Measurements from ENCODE around the gene MAZ.

Gene MAZ

GRCh38 chr16:29854520-29855100 is 48.3 kb downstream of the MAZ start:
- Histone ChIP-seq H3K36me3 (ENCODE audit: control insufficient read depth, insufficient read depth, low read length) (no peaks in the 10 kb centered on the region), H3K27ac (ENCODE audit: insufficient read depth, low read depth, low read length, poor library complexity, severe bottlenecking) (no peak overlapping the region), H3K4me3 (ENCODE audit: insufficient read depth, low read depth, low read length) (no peak overlapping the region), H3K27me3 (ENCODE audit: control insufficient read depth, insufficient read depth, low read length, poor library complexity, severe bottlenecking) (no peaks in the 10 kb centered on the region), H3K4me1 (ENCODE audit: control insufficient read depth, insufficient read depth, low read length) (no peaks in the 10 kb centered on the region), H3K9me3 (ENCODE audit: control insufficient read depth, low read length) (no peaks in the 10 kb centered on the region)
- 89 to 93% methylated on average over 5 of the region's 5 CpGs for WGBS, 2 experiments

- Histone ChIP-seq H3K4me3 (ENCODE audit: insufficient read depth, low read depth, low read length) (no peak overlapping the region), H3K27me3 (ENCODE audit: control insufficient read depth, insufficient read depth, low read length, poor library complexity, severe bottlenecking) (no peaks in the 10 kb centered on the region), H3K4me1 (ENCODE audit: control insufficient read depth, insufficient read depth, low read length) (no peaks in the 10 kb centered on the region), H3K9me3 (ENCODE audit: control insufficient read depth, low read length) (no peaks in the 10 kb centered on the region), H3K27ac (ENCODE audit: insufficient read depth, low read depth, low read length, poor library complexity, severe bottlenecking) (no peak overlapping the region), H3K36me3 (ENCODE audit: control insufficient read depth, insufficient read depth, low read length) (peaks cover 8% of the 10 kb centered on the region)
- 92 to 94% methylated on average over 7 of the region's 7 CpGs for WGBS, 2 experiments
Measured at GRCh38 chr16:29857133-29857760, 50.9 kb downstream of the MAZ start.

GRCh38 chr16:29858149-29858849 is 52.0 kb downstream of the MAZ start:
- 94 to 95% methylated on average over 10 of the region's 10 CpGs for WGBS, 2 experiments
- H3K27me3 ChIP-seq (ENCODE audit: control insufficient read depth, insufficient read depth, low read length, poor library complexity, severe bottlenecking), result no peaks in the 10 kb centered on the region
- H3K36me3 ChIP-seq (ENCODE audit: control insufficient read depth, insufficient read depth, low read length), result peaks cover 8% of the 10 kb centered on the region
- H3K4me1 ChIP-seq (ENCODE audit: control insufficient read depth, insufficient read depth, low read length), result no peaks in the 10 kb centered on the region
- H3K4me3 ChIP-seq (ENCODE audit: insufficient read depth, low read depth, low read length), result no peak overlapping the region
- H3K9me3 ChIP-seq (ENCODE audit: control insufficient read depth, low read length), result no peaks in the 10 kb centered on the region
- H3K27ac ChIP-seq (ENCODE audit: insufficient read depth, low read depth, low read length, poor library complexity, severe bottlenecking), result no peak overlapping the region

- Histone ChIP-seq H3K9me3 (ENCODE audit: control insufficient read depth, low read length) (no peaks in the 10 kb centered on the region), H3K27me3 (ENCODE audit: control insufficient read depth, insufficient read depth, low read length, poor library complexity, severe bottlenecking) (no peaks in the 10 kb centered on the region), H3K36me3 (ENCODE audit: control insufficient read depth, insufficient read depth, low read length) (peaks cover 8% of the 10 kb centered on the region), H3K4me3 (ENCODE audit: insufficient read depth, low read depth, low read length) (no peak overlapping the region), H3K27ac (ENCODE audit: insufficient read depth, low read depth, low read length, poor library complexity, severe bottlenecking) (no peak overlapping the region), H3K4me1 (ENCODE audit: control insufficient read depth, insufficient read depth, low read length) (no peaks in the 10 kb centered on the region)
- 96% methylated on average over 19 of the region's 19 CpGs for WGBS, 2 experiments
Measured at GRCh38 chr16:29858974-29859373, 52.6 kb downstream of the MAZ start.

GRCh38 chr16:29860218-29860617 is 53.9 kb downstream of the MAZ start:
- Histone ChIP-seq H3K4me3 (ENCODE audit: insufficient read depth, low read depth, low read length) (no peak overlapping the region), H3K27me3 (ENCODE audit: control insufficient read depth, insufficient read depth, low read length, poor library complexity, severe bottlenecking) (no peaks in the 10 kb centered on the region), H3K4me1 (ENCODE audit: control insufficient read depth, insufficient read depth, low read length) (no peaks in the 10 kb centered on the region), H3K27ac (ENCODE audit: insufficient read depth, low read depth, low read length, poor library complexity, severe bottlenecking) (no peak overlapping the region), H3K36me3 (ENCODE audit: control insufficient read depth, insufficient read depth, low read length) (peaks cover 8% of the 10 kb centered on the region), H3K9me3 (ENCODE audit: control insufficient read depth, low read length) (no peaks in the 10 kb centered on the region)
- WGBS, 2 experiments, result 95 to 96% methylated on average over 9 of the region's 9 CpGs
